DND-41 (cell line): ENCODE measurements around the gene FBXL20.

Experiments used
- ATAC-seq: fragments of 200-7000 bp; cut with Tn5 transposase; 3 replicates; pipeline ENCODE4 v1.9.1; 2021; ENCODE audit warnings: low read depth; ENCODE audit not compliant: insufficient read depth
- DNase-seq: peaks from one replicate; pipeline ENCODE4 v3.0.0-alpha.2; 2020
- H2AFZ ChIP-seq: 2 replicates; pipeline ENCODE4 v1.6.0; 2012; ENCODE audit warnings: low read depth, low read length
- H3K27ac ChIP-seq: 2 replicates; pipeline ENCODE4 v1.5.1; 2012; ENCODE audit warnings: low read length, inconsistent platforms
- H3K27me3 ChIP-seq: fragments of 200-600 bp; sonication (generic); 2 replicates; pipeline ENCODE4 v1.6.0; 2012; ENCODE audit warnings: low read length, mild to moderate bottlenecking, inconsistent platforms; ENCODE audit not compliant: insufficient read depth, poor library complexity
- H3K36me3 ChIP-seq: 2 replicates; pipeline ENCODE4 v1.5.1; 2012; ENCODE audit warnings: low read length, inconsistent platforms; ENCODE audit not compliant: insufficient read depth
- H3K4me1 ChIP-seq: 2 replicates; pipeline ENCODE4 v1.5.1; 2012; ENCODE audit warnings: mild to moderate bottlenecking, low read length; ENCODE audit not compliant: insufficient read depth
- H3K4me2 ChIP-seq: 2 replicates; pipeline ENCODE4 v1.6.0; 2012; ENCODE audit warnings: mild to moderate bottlenecking, moderate library complexity, low read length, inconsistent platforms; ENCODE audit not compliant: insufficient read depth
- H3K4me3 ChIP-seq, 2 experiments: fragments of 200-600 bp in 1 of 2; shearing (Covaris generic) in 1 of 2; 2 replicates each; pipeline ENCODE4 v1.5.1; 2012 to 2016; ENCODE audit warnings: inconsistent platforms in 2 of 2, low read length in 2 of 2, mild to moderate bottlenecking in 2 of 2, low read depth in 1 of 2, moderate library complexity in 1 of 2
- H3K79me2 ChIP-seq: 2 replicates; pipeline ENCODE4 v1.6.0; 2012; ENCODE audit warnings: low read length, inconsistent platforms; ENCODE audit not compliant: insufficient read depth
- H3K9ac ChIP-seq: 2 replicates; pipeline ENCODE4 v1.6.0; 2012; ENCODE audit warnings: low read depth, mild to moderate bottlenecking, inconsistent platforms, low read length, moderate library complexity
- H3K9me3 ChIP-seq: 2 replicates; pipeline ENCODE4 v1.5.1; 2012; ENCODE audit warnings: low read length, moderate library complexity, mild to moderate bottlenecking, inconsistent platforms; ENCODE audit not compliant: insufficient read depth, severe bottlenecking
- H4K20me1 ChIP-seq: 2 replicates; pipeline ENCODE4 v1.6.0; 2012; ENCODE audit warnings: low read length; ENCODE audit not compliant: insufficient read depth
- EZH2 ChIP-seq: IDR thresholded peaks from 3 replicates; pipeline ENCODE4 v1.6.1; 2012; ENCODE audit warnings: borderline replicate concordance, low read depth, mild to moderate bottlenecking, moderate library complexity, low read length, inconsistent platforms; ENCODE audit not compliant: severe bottlenecking
- TF ChIP-seq, protein P1 (sequence below): IDR thresholded peaks from 2 replicates; pipeline ENCODE4 v1.5.1; 2012; ENCODE audit warnings: borderline replicate concordance, low read length, moderate library complexity, mild to moderate bottlenecking; ENCODE audit not compliant: poor library complexity, severe bottlenecking; ENCODE audit errors: extremely low read depth

Gene FBXL20

DNA sequence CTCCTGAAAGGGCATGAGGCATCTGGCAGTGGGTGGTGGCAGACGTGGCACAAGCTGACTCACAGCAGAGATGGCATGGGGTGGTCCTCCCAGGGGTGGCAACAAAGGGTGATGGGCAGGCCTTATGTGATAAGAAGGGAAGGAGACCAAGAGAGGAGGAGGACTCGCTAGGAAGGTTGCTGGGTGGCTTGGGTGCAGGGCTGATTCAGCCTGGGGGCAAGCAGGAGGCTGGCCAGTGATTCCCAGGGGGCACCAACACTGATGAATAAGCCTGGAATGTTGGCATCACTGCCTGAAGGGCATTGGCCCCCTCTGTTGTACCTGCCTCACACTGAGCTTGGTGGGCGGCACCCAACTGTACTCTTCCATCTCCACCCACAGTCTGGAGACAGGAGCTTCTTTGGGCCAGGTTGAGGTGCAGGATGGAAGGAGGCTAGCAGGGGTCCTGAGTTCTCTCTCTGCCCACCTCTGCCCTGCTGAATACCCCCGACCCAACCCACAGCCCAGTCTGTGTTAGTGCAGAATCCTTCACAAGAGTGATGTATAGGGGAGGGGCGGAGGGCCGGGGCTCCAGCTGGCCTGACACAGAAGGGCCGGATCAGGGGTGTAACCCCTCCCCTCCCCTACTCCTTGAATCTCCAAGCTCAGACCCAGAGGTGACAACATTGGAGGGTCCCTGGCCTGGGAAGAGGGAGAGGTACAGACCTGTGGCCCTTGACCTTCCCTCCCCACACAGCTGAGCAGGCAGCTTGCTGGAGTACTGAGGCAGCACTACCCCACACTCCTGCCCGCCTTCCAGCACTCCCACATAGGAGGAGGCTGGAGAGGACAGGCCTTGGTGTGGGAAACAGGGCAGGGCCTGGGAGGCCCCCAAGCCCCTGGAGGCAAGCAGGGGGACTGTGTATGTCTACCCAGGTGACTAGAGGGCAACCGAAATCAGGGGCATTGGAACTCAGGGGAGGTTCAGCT, 178.3 kb downstream of the FBXL20 start:
- no peak overlapping the region for H2AFZ ChIP-seq
- H3K4me2 ChIP-seq: no peak overlapping the region
- H3K27ac ChIP-seq: no peak overlapping the region
- ATAC-seq: no peak
- no peaks in the 10 kb centered on the region for H3K79me2 ChIP-seq
- no peaks in the 10 kb centered on the region for H3K36me3 ChIP-seq
- H3K9ac ChIP-seq: no peak overlapping the region
- TF ChIP-seq, protein P1, sequence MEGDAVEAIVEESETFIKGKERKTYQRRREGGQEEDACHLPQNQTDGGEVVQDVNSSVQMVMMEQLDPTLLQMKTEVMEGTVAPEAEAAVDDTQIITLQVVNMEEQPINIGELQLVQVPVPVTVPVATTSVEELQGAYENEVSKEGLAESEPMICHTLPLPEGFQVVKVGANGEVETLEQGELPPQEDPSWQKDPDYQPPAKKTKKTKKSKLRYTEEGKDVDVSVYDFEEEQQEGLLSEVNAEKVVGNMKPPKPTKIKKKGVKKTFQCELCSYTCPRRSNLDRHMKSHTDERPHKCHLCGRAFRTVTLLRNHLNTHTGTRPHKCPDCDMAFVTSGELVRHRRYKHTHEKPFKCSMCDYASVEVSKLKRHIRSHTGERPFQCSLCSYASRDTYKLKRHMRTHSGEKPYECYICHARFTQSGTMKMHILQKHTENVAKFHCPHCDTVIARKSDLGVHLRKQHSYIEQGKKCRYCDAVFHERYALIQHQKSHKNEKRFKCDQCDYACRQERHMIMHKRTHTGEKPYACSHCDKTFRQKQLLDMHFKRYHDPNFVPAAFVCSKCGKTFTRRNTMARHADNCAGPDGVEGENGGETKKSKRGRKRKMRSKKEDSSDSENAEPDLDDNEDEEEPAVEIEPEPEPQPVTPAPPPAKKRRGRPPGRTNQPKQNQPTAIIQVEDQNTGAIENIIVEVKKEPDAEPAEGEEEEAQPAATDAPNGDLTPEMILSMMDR: no peak
- TF ChIP-seq EZH2: no peak
- no peak for DNase-seq
- H3K27me3 ChIP-seq: no peaks in the 10 kb centered on the region
- 0 out of 2 replicates have a peak, but pooled peaks cover 6% of the 10 kb centered on the region for H4K20me1 ChIP-seq
- no peaks in the 10 kb centered on the region for H3K9me3 ChIP-seq
- no peak overlapping the region for H3K4me3 ChIP-seq
- no peaks in the 10 kb centered on the region for H3K4me1 ChIP-seq

DNA sequence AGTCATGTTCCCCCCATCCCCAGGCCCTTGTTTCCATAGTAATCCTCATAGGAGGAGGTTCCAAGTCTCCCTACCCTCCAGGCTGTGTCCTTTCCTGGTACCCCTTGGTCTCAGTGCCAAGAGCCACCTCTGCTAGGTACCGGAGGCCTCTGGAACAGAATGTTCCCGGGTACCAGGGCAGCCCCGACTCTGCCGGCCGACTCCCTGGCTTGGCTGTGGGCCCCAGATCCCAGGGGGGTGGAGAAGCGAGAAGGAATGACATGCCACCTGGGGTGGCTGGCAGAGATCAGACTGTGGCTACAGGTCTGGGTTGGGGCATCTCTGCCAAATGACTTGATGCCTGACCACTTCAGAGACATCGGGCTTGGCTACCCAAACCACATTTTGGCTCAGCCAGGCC, 179.3 kb downstream of the FBXL20 start:
- H3K9me3 ChIP-seq: no peaks in the 10 kb centered on the region
- no peak overlapping the region for H3K4me2 ChIP-seq
- no peak overlapping the region for H3K27ac ChIP-seq
- 0 out of 2 replicates have a peak, but pooled peaks cover 6% of the 10 kb centered on the region for H4K20me1 ChIP-seq
- no peak overlapping the region for H3K9ac ChIP-seq
- H3K4me3 ChIP-seq: no peak overlapping the region
- H3K79me2 ChIP-seq: no peaks in the 10 kb centered on the region
- no peaks in the 10 kb centered on the region for H3K4me1 ChIP-seq
- ATAC-seq (no peak), DNase-seq (no peak)
- H2AFZ ChIP-seq: no peak overlapping the region
- H3K27me3 ChIP-seq: no peaks in the 10 kb centered on the region
- TF ChIP-seq EZH2: no peak
- TF ChIP-seq, protein P1: no peak
- no peaks in the 10 kb centered on the region for H3K36me3 ChIP-seq

DNA sequence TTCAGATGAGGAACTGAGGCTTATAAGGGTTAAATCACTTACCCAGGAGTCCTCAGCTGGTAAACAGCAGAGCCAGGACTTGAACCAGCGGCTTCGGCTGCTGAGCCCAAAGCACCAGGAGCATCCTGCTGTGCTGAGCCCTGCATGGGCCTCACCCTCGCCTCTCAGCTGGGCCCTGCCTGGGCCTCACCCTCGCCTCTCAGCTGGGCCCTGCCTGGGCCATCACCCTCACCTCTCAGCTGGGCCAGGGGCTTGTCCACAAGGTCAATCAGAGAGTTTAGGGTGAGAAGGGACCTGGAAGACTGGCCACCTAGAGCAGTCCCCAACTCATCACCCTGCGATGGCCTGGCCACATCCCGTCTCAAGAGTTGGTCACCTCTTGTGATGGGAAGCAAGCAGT, 179.9 kb downstream of the FBXL20 start:
- no peak overlapping the region for H3K4me2 ChIP-seq
- no peaks in the 10 kb centered on the region for H3K36me3 ChIP-seq
- ATAC-seq (no peak), DNase-seq (no peak)
- no peaks in the 10 kb centered on the region for H3K9me3 ChIP-seq
- TF ChIP-seq EZH2: no peak
- TF ChIP-seq, protein P1: no peak
- no peak overlapping the region for H3K27ac ChIP-seq
- no peaks in the 10 kb centered on the region for H3K4me1 ChIP-seq
- H2AFZ ChIP-seq: no peak overlapping the region
- no peak overlapping the region for H3K9ac ChIP-seq
- H3K79me2 ChIP-seq: no peaks in the 10 kb centered on the region
- H4K20me1 ChIP-seq: 0 out of 2 replicates have a peak, but pooled peaks cover 6% of the 10 kb centered on the region
- H3K4me3 ChIP-seq: no peak overlapping the region
- no peaks in the 10 kb centered on the region for H3K27me3 ChIP-seq
